ENCODE measurements around the gene PLCB4.

Gene PLCB4

DNA sequence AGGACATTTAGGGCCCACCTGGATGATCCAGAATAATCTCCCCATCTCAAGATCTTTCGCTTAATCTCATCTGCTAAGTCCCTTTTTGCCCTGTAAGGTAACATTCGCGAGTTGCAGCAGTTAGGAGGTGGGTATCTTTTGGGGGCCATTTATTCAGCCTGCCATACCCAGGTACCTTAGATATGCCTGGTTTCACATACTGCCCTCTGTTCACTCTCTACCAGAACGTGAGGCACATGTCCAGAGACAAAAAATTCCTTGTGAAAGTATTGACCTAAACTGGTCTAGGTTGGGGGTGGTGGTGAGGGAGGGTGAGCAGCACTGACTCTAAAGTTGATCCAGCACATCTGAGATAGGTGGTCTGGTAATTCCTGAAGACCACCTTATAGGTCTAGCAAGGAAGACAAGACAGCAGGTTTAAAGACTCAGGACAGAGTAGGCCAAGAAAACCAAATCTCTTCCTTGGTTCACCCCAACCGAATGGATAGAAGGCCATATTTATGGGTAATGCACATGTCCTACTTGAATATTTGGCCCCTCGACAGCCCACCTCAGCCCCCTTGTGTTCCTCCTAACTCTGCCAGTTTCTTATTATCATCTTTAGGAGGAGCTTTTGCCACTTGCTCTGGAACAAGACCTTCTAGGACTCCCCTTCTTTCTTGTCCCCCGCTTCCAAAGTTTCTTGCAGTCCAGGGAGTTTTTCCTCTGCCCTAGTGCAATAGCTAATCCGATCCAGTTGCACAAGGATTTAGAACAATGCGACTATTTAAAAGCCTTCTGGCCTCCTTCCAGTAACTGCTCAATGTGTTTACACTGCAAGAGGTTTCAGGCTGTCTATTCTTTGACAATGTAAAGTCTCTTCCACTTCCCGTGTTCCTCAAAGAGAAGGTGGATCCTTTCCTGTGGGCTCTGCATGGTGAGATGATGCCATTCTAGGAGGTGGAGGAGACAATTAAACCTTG is 232.5 kb downstream of the PLCB4 start:
- H3K36me3 Mint-ChIP-seq (ENCODE audit: low read depth): no peaks in the 10 kb centered on the region
- no peaks in the 10 kb centered on the region for H3K9me3 Mint-ChIP-seq
- no peaks in the 10 kb centered on the region for H3K4me1 Mint-ChIP-seq (ENCODE audit: low read depth)
- no peak overlapping the region for H3K4me3 Mint-ChIP-seq
- H3K27ac Mint-ChIP-seq: no peak overlapping the region
- H3K27me3 Mint-ChIP-seq (ENCODE audit: low read depth): no peaks in the 10 kb centered on the region

DNA sequence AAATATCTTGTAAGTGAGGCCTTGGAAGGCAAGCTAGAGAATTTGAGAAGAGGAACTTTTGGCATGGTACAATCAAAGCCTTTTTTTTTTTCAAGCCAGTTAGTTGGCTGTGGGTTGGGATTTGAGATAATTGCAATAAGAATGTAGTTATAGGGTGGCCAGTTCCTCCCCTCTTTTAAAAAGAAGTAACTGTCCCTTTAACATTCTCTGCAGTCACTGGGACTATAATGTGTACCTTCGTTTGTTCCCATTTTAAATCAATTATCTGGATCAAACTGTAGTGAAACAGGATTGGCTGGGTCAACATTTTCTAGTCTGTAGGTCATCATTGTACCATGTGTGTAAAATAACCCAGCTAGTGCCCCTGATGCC is 233.2 kb downstream of the PLCB4 start:
- no peaks in the 10 kb centered on the region for H3K9me3 Mint-ChIP-seq
- H3K27me3 Mint-ChIP-seq (ENCODE audit: low read depth): no peaks in the 10 kb centered on the region
- H3K4me3 Mint-ChIP-seq: no peak overlapping the region
- H3K27ac Mint-ChIP-seq: no peak overlapping the region
- no peaks in the 10 kb centered on the region for H3K36me3 Mint-ChIP-seq (ENCODE audit: low read depth)
- H3K4me1 Mint-ChIP-seq (ENCODE audit: low read depth): no peaks in the 10 kb centered on the region

DNA sequence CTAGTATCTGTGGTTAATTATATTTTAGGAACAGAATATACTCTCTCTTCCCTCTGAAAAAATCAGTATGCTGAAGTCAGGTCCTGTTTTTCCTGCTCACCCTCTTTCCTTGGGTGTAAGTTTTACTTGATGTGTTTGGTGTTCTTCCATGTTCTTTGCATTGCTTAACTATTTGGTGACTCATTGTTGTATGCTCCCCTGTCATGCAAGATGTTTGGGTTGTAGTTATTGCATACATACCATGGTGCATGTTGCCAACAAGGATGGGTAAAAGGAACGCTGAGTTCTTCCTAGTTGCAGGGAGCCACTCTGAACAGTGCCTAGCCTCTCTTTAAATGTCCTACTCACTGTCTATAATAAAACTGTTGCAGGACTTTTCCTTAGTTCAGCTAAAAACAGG is 237.6 kb downstream of the PLCB4 start:
- no peaks in the 10 kb centered on the region for H3K27me3 Mint-ChIP-seq (ENCODE audit: low read depth)
- no peaks in the 10 kb centered on the region for H3K9me3 Mint-ChIP-seq
- no peaks in the 10 kb centered on the region for H3K4me1 Mint-ChIP-seq (ENCODE audit: low read depth)
- H3K36me3 Mint-ChIP-seq (ENCODE audit: low read depth): no peaks in the 10 kb centered on the region
- no peak overlapping the region for H3K4me3 Mint-ChIP-seq
- no peak overlapping the region for H3K27ac Mint-ChIP-seq

DNA sequence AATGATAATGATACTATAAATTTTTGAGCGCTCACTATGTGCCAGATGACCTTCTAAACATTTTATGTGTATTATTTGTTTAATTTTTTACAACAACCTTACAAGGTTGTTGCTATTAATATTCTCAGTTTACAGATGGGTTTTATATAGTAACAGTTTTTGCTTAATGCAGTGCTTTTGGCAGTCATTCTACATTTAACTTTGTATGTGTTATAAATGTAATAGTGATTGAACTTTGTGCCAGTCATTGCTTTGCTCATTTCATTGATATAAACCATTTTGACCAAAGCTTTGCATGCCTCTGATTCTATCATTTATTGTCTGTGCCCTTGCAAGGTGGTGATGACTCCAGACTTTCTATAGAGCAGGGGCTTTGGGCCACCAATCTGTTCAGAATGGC is 239.2 kb downstream of the PLCB4 start:
- Mint-ChIP-seq H3K9me3 (no peaks in the 10 kb centered on the region), H3K4me1 (ENCODE audit: low read depth) (no peaks in the 10 kb centered on the region), H3K36me3 (ENCODE audit: low read depth) (no peaks in the 10 kb centered on the region), H3K27ac (no peak overlapping the region), H3K27me3 (ENCODE audit: low read depth) (no peaks in the 10 kb centered on the region), H3K4me3 (no peak overlapping the region)

DNA sequence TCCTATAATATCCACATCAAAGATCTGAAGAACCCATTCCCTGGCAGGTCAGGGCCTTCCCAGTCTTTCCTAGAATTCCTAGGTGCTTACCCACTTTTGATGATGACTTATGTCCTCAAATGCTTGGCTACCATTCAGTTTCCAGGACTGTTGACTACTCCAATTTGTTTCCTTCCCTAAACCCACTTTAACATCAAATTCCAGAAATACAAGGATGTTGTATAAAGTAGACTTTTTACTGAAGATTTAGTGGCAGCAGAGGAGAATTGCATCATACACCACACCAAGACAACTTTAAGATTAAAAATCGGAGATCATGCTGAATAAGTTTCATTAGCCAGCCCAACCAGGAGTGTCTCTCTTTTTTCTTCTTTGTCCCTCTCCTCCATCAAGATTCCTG is 242.2 kb downstream of the PLCB4 start:
- Mint-ChIP-seq H3K27ac (no peak overlapping the region), H3K9me3 (peaks cover 6% of the 10 kb centered on the region), H3K27me3 (ENCODE audit: low read depth) (no peaks in the 10 kb centered on the region), H3K36me3 (ENCODE audit: low read depth) (no peaks in the 10 kb centered on the region), H3K4me1 (ENCODE audit: low read depth) (no peaks in the 10 kb centered on the region), H3K4me3 (no peak overlapping the region)

DNA sequence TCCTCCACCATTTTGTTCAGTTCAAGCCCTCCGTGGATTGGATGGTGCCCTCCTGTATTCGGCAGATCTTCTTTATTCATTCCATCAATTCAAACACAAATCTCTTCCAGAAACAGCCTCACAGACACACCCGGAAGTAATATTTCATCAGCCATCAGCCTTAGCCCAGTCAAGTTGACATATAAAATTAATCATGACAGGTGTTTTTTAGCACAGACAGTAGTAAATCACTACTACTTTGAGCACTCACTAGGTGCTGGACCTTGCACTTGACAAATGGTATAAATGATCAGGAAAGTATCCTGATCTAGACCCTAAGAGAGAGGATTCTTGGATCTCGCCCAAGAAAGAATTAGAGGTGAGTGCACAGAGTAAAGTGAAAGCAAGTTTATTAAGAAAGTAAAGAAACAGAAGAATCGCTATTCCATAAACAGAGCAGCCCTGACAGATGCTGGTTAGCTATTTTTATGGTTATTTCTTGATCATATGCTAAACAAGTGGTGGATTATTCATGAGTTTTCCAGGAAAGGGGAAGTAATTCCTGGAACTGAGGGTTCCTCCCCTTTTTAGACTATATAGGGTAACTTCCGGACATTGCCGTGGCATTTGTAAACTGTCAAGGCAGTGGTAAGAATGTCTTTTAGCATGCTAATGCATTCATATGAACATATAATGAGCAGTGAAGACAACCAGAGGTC is 250.9 kb downstream of the PLCB4 start:
- Mint-ChIP-seq H3K4me3 (no peak overlapping the region), H3K9me3 (peaks cover 5% of the 10 kb centered on the region), H3K27ac (no peak overlapping the region), H3K4me1 (ENCODE audit: low read depth) (no peaks in the 10 kb centered on the region), H3K27me3 (ENCODE audit: low read depth) (no peaks in the 10 kb centered on the region), H3K36me3 (ENCODE audit: low read depth) (no peaks in the 10 kb centered on the region)

DNA sequence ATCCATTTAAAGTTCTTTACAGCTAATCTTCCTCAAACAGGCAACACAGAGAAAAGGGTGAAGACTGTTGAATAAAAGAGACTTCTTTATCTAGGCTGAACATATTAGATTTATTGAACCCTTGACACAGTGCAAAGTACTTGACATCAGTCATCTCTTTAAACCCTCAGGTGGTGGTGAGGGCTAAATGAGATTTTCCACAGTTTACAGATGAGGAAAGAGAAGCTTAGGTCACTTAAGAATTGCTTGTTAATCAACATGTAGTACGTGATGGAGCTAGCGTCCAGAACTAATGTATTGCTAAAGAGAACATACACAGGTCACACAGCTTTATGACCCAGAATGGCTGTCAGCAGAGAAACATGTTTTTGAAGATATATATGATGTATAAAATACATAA is 252.1 kb downstream of the PLCB4 start:
- no peaks in the 10 kb centered on the region for H3K9me3 Mint-ChIP-seq
- no peaks in the 10 kb centered on the region for H3K36me3 Mint-ChIP-seq (ENCODE audit: low read depth)
- no peaks in the 10 kb centered on the region for H3K27me3 Mint-ChIP-seq (ENCODE audit: low read depth)
- no peak overlapping the region for H3K4me3 Mint-ChIP-seq
- no peak overlapping the region for H3K27ac Mint-ChIP-seq
- H3K4me1 Mint-ChIP-seq (ENCODE audit: low read depth): no peaks in the 10 kb centered on the region

DNA sequence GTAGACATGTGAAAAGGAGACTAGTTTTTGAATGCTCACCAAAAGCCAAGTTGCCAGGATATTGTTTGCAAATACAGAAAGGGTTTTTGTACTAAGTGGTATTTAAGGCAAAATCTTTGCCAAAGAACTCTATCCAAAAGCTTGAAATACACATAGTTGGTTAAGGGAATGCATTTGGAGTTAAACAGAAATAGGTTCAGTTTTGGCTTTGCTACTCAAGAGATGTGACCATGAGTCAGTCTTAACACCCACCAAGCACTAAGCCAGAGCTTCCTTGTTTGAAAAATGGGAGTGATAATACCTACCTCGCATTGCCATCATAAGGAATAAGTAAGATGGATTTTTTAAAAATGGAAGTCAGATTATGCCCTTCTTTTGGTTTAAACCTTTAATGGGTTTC is 253.8 kb downstream of the PLCB4 start:
- no peak overlapping the region for H3K4me3 Mint-ChIP-seq
- no peaks in the 10 kb centered on the region for H3K36me3 Mint-ChIP-seq (ENCODE audit: low read depth)
- no peak overlapping the region for H3K27ac Mint-ChIP-seq
- H3K27me3 Mint-ChIP-seq (ENCODE audit: low read depth): no peaks in the 10 kb centered on the region
- no peaks in the 10 kb centered on the region for H3K9me3 Mint-ChIP-seq
- H3K4me1 Mint-ChIP-seq (ENCODE audit: low read depth): no peaks in the 10 kb centered on the region

DNA sequence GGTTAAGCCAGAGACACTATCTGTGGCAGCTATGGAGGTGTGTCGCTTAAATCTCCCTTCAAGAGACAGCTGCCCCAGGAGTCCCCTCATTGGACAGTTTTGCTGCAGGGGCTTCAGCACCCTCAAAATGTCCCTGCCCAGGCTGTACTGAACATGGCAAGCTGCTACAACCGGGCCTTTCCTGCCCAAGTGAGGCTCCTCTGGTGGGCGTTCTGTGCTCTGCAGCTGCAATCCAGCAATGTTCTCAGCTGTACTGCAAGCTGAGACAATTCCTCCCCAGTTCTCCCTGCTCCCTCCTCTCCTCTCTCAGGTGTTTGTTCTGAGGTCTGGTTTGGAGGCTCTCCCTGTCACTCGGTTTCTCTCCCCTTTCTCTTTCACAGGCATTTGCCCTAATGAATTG is 254.7 kb downstream of the PLCB4 start:
- H3K27ac Mint-ChIP-seq: no peak overlapping the region
- H3K4me3 Mint-ChIP-seq: no peak overlapping the region
- no peaks in the 10 kb centered on the region for H3K27me3 Mint-ChIP-seq (ENCODE audit: low read depth)
- H3K9me3 Mint-ChIP-seq: no peaks in the 10 kb centered on the region
- H3K36me3 Mint-ChIP-seq (ENCODE audit: low read depth): no peaks in the 10 kb centered on the region
- no peaks in the 10 kb centered on the region for H3K4me1 Mint-ChIP-seq (ENCODE audit: low read depth)

DNA sequence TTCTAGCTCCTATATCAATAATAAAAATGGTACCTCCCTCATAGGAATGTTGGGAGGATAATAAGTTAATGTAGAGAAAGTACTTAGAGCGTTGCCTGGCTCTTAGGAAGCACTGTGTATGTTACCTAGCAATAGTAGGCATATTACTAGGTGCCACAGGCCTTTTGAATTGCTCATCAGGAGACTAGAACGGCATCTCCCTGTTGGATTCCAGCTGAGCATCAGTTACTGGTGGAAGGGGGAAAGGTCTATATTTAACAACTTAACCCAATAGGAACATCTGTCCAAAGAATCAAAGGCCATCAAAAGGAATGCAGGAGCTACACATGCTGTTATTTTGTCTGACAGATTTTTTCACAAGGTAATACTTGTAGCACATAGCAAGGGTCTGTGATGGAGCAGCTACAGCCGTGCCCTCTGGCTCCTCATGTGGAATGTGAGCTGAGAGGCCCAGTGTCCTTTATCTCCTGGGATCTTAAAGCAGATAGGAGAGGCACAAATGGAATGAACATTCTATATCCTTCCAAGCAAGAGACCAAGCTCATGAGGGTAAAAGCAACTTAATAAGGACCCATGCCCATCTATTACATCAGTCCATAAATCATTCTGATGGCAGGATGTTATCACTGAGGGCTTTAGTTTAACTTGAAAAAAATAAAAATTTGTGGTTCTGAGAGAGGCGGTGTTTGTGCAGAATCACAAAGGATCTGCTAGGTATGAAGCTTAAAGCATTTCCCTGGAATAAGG is 260.6 kb downstream of the PLCB4 start:
- H3K9me3 Mint-ChIP-seq: no peaks in the 10 kb centered on the region
- no peaks in the 10 kb centered on the region for H3K27me3 Mint-ChIP-seq (ENCODE audit: low read depth)
- H3K4me1 Mint-ChIP-seq (ENCODE audit: low read depth): no peaks in the 10 kb centered on the region
- no peak overlapping the region for H3K27ac Mint-ChIP-seq
- no peaks in the 10 kb centered on the region for H3K36me3 Mint-ChIP-seq (ENCODE audit: low read depth)
- no peak overlapping the region for H3K4me3 Mint-ChIP-seq

DNA sequence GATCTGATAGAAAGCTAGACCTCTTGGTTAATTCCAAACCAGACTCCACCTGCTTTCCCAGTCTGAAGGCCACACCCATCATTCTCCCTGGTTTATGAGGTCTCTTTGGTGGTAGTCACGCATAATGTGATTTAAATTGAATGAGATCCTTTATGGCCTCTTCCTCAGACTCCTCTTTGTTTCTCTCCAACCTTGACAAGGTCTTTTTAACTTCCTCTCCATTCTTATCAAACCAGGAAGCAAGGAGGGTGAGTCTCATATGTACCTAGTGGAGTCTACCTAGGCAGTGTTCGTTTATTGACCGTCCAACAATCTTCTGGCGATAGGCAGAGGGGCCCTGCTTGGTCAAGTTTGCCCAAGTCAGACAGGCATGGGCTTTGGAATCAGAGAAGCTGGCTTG is 261.3 kb downstream of the PLCB4 start:
- Mint-ChIP-seq H3K27ac (no peak overlapping the region), H3K4me3 (no peak overlapping the region), H3K9me3 (no peaks in the 10 kb centered on the region), H3K4me1 (ENCODE audit: low read depth) (no peaks in the 10 kb centered on the region), H3K27me3 (ENCODE audit: low read depth) (no peaks in the 10 kb centered on the region), H3K36me3 (ENCODE audit: low read depth) (no peaks in the 10 kb centered on the region)

DNA sequence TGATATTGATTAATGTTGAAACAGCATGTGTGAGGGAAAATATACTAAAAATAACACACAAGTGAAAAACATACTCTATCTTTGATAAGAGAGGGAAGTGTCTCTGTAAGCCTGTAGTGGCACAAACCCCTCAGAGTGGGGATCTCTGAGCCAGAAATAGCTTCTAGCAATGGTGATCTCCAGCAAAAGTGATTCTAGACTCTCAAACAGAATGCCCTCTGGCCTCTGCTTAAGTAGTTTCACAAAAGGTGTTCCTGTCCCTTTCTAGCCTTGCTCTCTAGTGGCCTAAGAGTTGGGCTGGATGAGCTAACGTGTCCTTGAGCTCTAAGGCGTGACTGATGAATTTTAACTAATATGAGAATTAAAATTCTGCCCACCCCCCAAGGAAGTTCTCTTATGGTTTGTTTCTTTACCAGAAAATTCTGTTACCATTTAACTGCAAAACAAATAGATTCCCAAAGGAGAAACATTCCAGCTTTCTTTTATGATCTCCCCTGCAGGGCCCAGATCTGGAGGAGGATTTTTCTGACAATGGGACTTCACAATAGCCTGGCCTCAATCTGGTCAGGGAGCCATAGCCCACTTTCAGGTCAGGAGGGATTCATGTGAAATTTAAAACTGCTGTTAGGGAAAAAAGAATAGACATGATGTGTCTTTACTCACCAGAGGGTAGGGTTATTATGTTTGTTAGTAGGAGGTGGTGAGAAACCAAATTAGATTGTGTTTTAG is 263.0 kb downstream of the PLCB4 start:
- Mint-ChIP-seq H3K27me3 (ENCODE audit: low read depth) (no peaks in the 10 kb centered on the region), H3K9me3 (no peaks in the 10 kb centered on the region), H3K4me1 (ENCODE audit: low read depth) (no peaks in the 10 kb centered on the region), H3K4me3 (no peak overlapping the region), H3K27ac (no peak overlapping the region), H3K36me3 (ENCODE audit: low read depth) (no peaks in the 10 kb centered on the region)

DNA sequence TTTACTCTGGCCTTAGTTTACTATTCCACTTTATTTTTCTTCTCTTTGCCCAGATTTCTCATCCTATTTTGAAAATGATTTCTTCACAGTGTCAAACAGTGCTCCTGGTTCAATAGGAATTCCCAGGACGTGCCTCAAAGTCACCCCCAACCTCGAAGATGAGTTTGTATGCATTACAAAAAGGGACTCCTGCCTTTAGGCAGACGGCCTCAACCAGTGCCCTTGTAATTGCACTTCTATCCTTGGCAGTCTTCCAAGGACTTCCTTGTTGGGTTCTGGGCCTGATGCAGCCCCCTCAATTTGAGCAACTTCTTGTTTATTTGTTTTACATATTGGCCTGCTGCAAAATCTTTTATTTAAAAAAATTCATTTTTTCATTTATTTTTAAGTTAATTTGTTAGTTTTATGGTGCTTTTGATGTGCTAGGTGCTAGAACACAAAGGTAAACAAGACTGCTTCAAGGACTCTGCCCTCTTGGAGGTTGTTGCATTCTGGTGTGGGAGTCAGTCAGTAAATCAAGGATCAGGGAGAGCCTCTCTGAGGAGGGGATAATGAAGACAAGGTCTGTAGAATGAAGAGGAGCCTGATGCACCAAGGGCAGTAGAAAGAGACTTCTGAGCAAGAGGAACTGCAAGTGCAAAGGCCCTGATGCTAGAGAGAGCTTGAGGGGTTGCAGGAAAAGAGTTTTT is 264.0 kb downstream of the PLCB4 start:
- Mint-ChIP-seq H3K27me3 (ENCODE audit: low read depth) (no peaks in the 10 kb centered on the region), H3K9me3 (no peaks in the 10 kb centered on the region), H3K27ac (no peak overlapping the region), H3K36me3 (ENCODE audit: low read depth) (no peaks in the 10 kb centered on the region), H3K4me3 (no peak overlapping the region), H3K4me1 (ENCODE audit: low read depth) (no peaks in the 10 kb centered on the region)

DNA sequence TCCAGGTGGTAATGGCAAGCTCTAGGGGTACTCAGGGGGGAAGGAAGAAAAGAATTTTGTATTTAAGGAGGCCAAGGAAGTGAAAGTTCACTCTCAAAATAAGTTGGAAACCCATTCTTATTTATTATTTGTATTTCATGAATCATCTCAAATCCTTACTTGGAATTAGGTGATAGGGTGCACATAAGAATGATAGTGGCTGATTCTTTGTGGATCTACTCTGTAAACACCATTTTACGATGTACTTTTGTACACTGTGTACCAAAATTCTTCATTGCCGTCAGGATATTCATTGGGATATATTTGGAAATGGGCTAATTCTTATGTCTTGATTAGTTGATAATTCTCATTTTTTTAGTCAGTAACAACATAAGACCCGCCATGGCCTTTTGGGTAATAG is 266.0 kb downstream of the PLCB4 start:
- no peaks in the 10 kb centered on the region for H3K9me3 Mint-ChIP-seq
- H3K27me3 Mint-ChIP-seq (ENCODE audit: low read depth): no peaks in the 10 kb centered on the region
- H3K4me1 Mint-ChIP-seq (ENCODE audit: low read depth): no peaks in the 10 kb centered on the region
- H3K4me3 Mint-ChIP-seq: no peak overlapping the region
- H3K36me3 Mint-ChIP-seq (ENCODE audit: low read depth): no peaks in the 10 kb centered on the region
- no peak overlapping the region for H3K27ac Mint-ChIP-seq
